RWPE2 (cell line): ENCODE measurements around the gene RBMX.

Source experiments
- ATAC-seq: fragments of 200-7000 bp; cut with Tn5 transposase; 3 replicates; pipeline ENCODE4 v1.9.1; 2021; ENCODE audit warnings: low read depth
- DNase-seq: peaks from one replicate; pipeline ENCODE4 v3.0.0-alpha.2; 2020; ENCODE audit warnings: low spot score
- H3K27ac ChIP-seq: fragments of 450-650 bp; 2 replicates; pipeline ENCODE4 v1.5.1; 2017; ENCODE audit warnings: mild to moderate bottlenecking; ENCODE audit not compliant: poor library complexity, severe bottlenecking
- H3K27me3 ChIP-seq: fragments of 250-450 bp; sonication (Bioruptor Pico); 2 replicates; pipeline ENCODE4 v1.5.1; 2021; ENCODE audit warnings: mild to moderate bottlenecking, moderate library complexity; ENCODE audit not compliant: insufficient read depth, poor library complexity, severe bottlenecking
- H3K36me3 ChIP-seq: fragments of 250-450 bp; sonication (Bioruptor Pico); 2 replicates; pipeline ENCODE4 v1.5.1; 2020; ENCODE audit warnings: low read depth, mild to moderate bottlenecking, moderate library complexity
- H3K4me1 ChIP-seq: fragments of 250-450 bp; sonication (Bioruptor Pico); 2 replicates; pipeline ENCODE4 v1.5.1; 2021; ENCODE audit warnings: mild to moderate bottlenecking, moderate library complexity; ENCODE audit not compliant: insufficient read depth, poor library complexity, severe bottlenecking
- H3K4me3 ChIP-seq: fragments of 250-450 bp; sonication (Bioruptor Pico); 2 replicates; pipeline ENCODE4 v1.5.1; 2021; ENCODE audit warnings: mild to moderate bottlenecking, moderate library complexity; ENCODE audit not compliant: severe bottlenecking
- H3K9me3 ChIP-seq: fragments of 250-450 bp; sonication (Bioruptor Pico); 2 replicates; pipeline ENCODE4 v1.5.1; 2021; ENCODE audit warnings: mild to moderate bottlenecking, moderate library complexity; ENCODE audit not compliant: severe bottlenecking
- TF ChIP-seq, protein P1 (sequence below): fragments of 450-650 bp; IDR thresholded peaks from one replicate; pipeline ENCODE4 v1.5.1; 2017; ENCODE audit warnings: mild to moderate bottlenecking, moderate library complexity; ENCODE audit not compliant: poor library complexity, severe bottlenecking

The RBMX gene

DNA sequence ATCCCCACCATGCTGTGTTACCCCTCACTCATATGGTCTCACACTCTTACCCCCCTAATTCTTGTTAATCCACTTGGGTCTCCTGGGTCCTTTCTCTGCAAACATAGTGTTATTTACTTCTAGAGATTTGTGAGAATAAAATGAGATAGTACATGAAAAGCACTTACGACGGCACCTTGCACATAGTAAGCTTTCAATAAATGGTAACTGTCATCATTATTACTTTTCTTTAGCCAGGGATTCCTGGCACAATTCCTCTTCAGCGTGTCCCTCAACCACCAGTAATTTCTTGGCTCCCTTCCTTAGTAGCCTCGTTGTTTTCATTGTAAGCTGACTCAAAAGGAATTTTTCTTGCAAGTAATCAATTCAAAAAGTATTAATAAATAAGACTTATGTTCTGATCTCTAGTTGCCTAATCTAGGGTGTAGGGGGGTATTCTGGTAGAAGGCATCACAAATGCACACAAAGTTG is 30.1 kb upstream of the RBMX start:
- TF ChIP-seq, protein P1, sequence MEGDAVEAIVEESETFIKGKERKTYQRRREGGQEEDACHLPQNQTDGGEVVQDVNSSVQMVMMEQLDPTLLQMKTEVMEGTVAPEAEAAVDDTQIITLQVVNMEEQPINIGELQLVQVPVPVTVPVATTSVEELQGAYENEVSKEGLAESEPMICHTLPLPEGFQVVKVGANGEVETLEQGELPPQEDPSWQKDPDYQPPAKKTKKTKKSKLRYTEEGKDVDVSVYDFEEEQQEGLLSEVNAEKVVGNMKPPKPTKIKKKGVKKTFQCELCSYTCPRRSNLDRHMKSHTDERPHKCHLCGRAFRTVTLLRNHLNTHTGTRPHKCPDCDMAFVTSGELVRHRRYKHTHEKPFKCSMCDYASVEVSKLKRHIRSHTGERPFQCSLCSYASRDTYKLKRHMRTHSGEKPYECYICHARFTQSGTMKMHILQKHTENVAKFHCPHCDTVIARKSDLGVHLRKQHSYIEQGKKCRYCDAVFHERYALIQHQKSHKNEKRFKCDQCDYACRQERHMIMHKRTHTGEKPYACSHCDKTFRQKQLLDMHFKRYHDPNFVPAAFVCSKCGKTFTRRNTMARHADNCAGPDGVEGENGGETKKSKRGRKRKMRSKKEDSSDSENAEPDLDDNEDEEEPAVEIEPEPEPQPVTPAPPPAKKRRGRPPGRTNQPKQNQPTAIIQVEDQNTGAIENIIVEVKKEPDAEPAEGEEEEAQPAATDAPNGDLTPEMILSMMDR, result no peak
- H3K27me3 ChIP-seq, result no peaks in the 10 kb centered on the region
- H3K27ac ChIP-seq, result no peak overlapping the region
- H3K9me3 ChIP-seq, result no peaks in the 10 kb centered on the region
- DNase-seq (no peak), ATAC-seq (no peak)
- peak overlapping the region; percentile 47 for H3K4me3 ChIP-seq
- no peaks in the 10 kb centered on the region for H3K4me1 ChIP-seq
- no peaks in the 10 kb centered on the region for H3K36me3 ChIP-seq

DNA sequence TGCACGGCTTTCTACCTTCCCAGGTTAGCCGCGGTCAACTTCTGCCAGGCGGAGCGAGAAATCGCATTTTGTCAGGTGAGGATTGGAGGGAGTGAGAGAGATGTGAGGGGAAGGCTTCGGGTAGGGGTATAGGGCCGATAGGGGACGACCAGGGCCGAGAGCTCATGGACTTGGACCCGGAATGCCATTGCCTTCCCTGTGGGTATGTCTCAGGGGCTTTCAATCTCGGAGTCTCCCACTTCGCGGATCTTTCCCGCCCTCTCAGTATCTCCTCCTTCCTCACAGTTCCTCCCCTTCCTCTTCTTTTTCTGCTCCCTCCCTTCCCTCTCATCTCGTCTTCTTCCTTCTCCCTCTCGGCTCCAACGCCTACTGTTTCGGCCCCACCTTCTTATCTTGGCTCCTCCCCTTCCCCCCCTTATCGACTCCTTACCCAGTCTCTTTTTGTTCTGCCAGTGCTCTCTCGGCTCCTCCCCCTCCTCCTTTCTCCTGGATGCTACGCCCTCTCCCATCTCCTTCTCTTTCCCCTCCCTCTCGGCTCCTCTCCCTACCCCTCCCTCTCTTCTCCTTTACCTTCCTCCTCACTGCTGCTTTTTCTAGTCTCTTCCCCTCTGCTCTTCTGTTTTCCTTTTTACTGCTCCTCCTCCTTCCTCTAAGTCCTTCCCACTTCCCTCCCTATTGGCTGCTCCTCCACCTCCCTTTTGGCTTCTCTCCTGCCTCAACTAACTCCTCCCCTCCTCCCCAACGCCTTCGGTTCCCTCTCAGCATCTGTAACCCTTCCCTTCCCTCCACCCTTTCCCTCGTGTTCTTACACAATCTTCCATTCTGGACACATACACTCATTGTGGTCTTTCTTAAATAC is 29.4 kb upstream of the RBMX start:
- peak; percentile 77 for ATAC-seq
- DNase-seq, result peak; percentile 78
- Histone ChIP-seq H3K9me3 (no peaks in the 10 kb centered on the region), H3K27me3 (no peaks in the 10 kb centered on the region), H3K4me1 (no peaks in the 10 kb centered on the region), H3K27ac (peak overlapping the region; percentile 44), H3K4me3 (peak overlapping the region; percentile 47), H3K36me3 (no peaks in the 10 kb centered on the region)
- TF ChIP-seq, protein P1, result no peak

DNA sequence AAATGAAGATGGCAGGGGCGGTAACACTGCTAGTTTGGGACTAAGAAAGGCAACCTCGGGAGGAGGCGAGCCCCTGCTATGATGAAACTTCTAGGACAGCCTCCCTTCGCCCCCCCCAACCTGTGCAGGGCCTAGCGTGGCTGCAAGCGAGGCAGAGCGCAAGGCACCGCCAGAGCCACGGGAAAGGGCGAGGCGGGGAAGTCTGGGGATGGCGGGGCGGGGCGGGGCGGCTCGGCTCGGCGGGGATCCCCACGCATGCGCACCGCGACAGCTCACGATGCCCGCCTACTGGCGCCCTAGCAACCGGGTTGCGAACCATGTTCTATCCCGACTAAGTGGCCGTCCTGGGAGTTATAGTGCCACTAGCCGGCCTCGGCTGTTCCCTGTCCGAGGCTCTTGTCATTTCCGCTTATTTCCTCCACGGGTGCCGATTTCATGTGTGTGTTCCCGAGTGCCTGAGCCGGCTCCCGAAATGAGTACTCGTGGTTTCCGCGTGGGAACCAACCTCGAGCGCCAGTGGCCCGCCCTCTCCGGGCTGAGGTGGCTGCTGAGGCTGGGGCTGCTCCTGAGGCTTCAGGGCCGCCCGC is 28.7 kb upstream of the RBMX start:
- Histone ChIP-seq H3K9me3 (no peaks in the 10 kb centered on the region), H3K36me3 (no peaks in the 10 kb centered on the region), H3K4me1 (no peaks in the 10 kb centered on the region), H3K27ac (peak overlapping the region; percentile 44), H3K27me3 (no peaks in the 10 kb centered on the region), H3K4me3 (peak overlapping the region; percentile 47)
- peak; percentile 63 for DNase-seq
- peak; percentile 67 for ATAC-seq
- TF ChIP-seq, protein P1, result no peak

DNA sequence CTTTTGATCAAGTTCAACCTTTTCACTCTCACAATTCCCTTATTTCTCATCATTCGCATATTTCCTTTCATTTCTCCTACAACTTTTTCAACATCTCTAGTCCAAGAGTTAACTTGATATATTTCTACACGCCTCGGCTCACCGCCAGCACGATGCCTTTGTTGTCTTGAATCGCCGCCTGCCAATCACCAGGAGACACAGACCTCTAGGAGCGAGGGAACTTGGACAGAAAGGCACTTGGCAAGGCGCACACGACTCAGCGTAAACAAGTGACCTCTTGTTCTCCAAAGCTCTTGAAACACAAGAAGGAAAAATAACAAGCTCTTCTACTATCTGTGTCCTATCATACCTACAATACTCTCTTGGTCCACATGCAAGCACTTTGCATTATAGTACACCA is 27.1 kb upstream of the RBMX start:
- TF ChIP-seq, protein P1, result no peak

More for the DNA sequence above, 27.1 kb upstream of the RBMX start:
- Histone ChIP-seq H3K9me3 (no peaks in the 10 kb centered on the region), H3K4me3 (no peak overlapping the region), H3K36me3 (no peaks in the 10 kb centered on the region), H3K27me3 (no peaks in the 10 kb centered on the region), H3K4me1 (no peaks in the 10 kb centered on the region), H3K27ac (no peak overlapping the region)
- ATAC-seq (no peak), DNase-seq (no peak)
